Muscle layer of duodenum (tissue), 2 donors: Measurements from ENCODE around the gene ANKS3.

Experiments used
- H3K27ac ChIP-seq: one replicate; pipeline ENCODE4 v1.7.0; 2013; ENCODE audit warnings: mild to moderate bottlenecking, low read length
- H3K27me3 ChIP-seq: one replicate; pipeline ENCODE4 v1.7.0; 2013; ENCODE audit warnings: low read depth, mild to moderate bottlenecking, control low read depth, low read length
- H3K36me3 ChIP-seq, 2 donors: one replicate each; pipeline ENCODE4 v1.7.0; 2013; ENCODE audit warnings: low read length in 2 of 2, control low read depth in 1 of 2, mild to moderate bottlenecking in 1 of 2; ENCODE audit not compliant: insufficient read depth in 2 of 2, control insufficient read depth in 1 of 2
- H3K4me1 ChIP-seq, 2 donors: one replicate each; pipeline ENCODE4 v1.7.0; 2013; ENCODE audit warnings: low read length in 2 of 2, mild to moderate bottlenecking in 2 of 2, control low read depth in 1 of 2, moderate library complexity in 1 of 2; ENCODE audit not compliant: insufficient read depth in 2 of 2, control insufficient read depth in 1 of 2
- H3K4me3 ChIP-seq, 2 donors: one replicate each; pipeline ENCODE4 v1.7.0; 2013; ENCODE audit warnings: low read length in 2 of 2, low read depth in 1 of 2, mild to moderate bottlenecking in 1 of 2
- H3K9me3 ChIP-seq, 2 donors: one replicate each; pipeline ENCODE4 v1.7.0; 2013; ENCODE audit warnings: low read length in 2 of 2, control low read depth in 1 of 2, mild to moderate bottlenecking in 1 of 2; ENCODE audit not compliant: control insufficient read depth in 1 of 2
- donor health status: healthy.

The ANKS3 gene

DNA sequence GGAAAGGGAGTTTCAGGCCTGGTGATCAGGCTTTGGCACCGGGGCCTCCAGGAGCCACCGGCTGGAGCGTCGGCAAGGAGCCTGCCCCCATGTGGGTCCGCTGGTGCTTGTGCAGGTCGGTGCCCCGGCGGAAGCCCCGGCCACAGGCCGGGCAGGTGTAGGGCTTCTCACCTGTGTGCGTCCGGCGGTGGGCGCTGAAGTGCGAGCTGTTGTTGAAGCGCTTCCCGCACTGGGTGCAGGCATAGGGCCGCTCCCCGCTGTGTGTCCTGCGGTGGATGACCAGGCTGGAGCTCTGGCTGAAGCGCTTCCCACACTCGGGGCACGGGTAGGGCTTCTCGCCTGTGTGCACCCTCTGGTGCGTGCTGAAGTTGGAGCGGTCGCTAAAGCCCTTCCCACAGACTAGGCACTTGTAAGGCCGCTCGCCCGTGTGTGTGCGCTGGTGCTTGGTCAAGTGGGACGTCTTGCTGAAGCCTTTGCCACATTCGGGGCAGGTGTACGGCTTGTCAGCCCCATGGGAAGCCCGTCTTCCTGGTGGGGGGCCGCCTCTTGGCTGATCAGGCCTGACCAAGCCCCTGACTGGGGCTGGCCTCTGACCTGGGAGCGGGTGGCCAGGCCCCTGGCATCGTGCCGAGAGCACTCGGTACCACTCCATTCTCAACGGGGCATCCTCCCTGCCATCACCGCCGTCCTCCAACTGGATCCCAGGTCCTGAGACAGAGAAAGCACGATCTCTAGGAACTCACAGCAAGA is 18.5 kb upstream of the ANKS3 start:
- Histone ChIP-seq H3K4me1 (peaks cover 0 to 2% of the 10 kb centered on the region in 2 donors), H3K27ac (no peak overlapping the region), H3K9me3 (no peaks in the 10 kb centered on the region), H3K36me3 (peaks cover 20 to 58% of the 10 kb centered on the region in 2 donors), H3K4me3 (no peak overlapping the region), H3K27me3 (no peaks in the 10 kb centered on the region)

DNA sequence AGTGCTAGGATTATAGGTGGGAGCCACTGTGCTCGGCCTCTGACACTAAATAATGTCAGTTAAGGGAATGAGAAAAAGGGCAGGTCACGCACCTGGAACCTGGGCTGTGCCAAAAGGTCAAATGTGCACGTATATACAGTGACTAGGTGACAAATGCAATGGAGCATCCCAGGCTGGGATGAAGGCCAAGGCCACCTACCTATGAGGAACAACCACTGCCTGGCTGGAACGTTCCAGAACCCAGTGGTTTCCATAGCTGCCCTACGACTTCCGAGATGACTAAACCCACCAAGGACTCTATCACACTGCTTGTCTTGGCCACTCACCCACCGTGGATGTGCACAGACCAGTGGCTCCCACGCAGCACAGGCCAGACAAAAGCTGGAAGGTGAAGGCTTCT is 16.8 kb upstream of the ANKS3 start:
- Histone ChIP-seq H3K27ac (no peak overlapping the region), H3K4me3 (no peak overlapping the region), H3K4me1 (peaks cover 0 to 13% of the 10 kb centered on the region in 2 donors), H3K36me3 (peaks cover 15 to 48% of the 10 kb centered on the region in 2 donors), H3K9me3 (no peaks in the 10 kb centered on the region), H3K27me3 (no peaks in the 10 kb centered on the region)

- Histone ChIP-seq H3K4me1 (peaks cover 0 to 13% of the 10 kb centered on the region in 2 donors), H3K9me3 (no peaks in the 10 kb centered on the region), H3K27me3 (no peaks in the 10 kb centered on the region), H3K36me3 (peaks cover 11 to 39% of the 10 kb centered on the region in 2 donors), H3K27ac (no peak overlapping the region), H3K4me3 (no peak overlapping the region)
Measured at GRCh38 chr16:4749700-4750257, 15.7 kb upstream of the ANKS3 start.

- Histone ChIP-seq H3K9me3 (no peaks in the 10 kb centered on the region), H3K4me1 (peaks cover 0 to 13% of the 10 kb centered on the region in 2 donors), H3K27ac (no peak overlapping the region), H3K36me3 (peaks cover 11 to 34% of the 10 kb centered on the region in 2 donors), H3K4me3 (no peak overlapping the region), H3K27me3 (no peaks in the 10 kb centered on the region)
Measured at GRCh38 chr16:4748682-4749411, 14.8 kb upstream of the ANKS3 start.

DNA sequence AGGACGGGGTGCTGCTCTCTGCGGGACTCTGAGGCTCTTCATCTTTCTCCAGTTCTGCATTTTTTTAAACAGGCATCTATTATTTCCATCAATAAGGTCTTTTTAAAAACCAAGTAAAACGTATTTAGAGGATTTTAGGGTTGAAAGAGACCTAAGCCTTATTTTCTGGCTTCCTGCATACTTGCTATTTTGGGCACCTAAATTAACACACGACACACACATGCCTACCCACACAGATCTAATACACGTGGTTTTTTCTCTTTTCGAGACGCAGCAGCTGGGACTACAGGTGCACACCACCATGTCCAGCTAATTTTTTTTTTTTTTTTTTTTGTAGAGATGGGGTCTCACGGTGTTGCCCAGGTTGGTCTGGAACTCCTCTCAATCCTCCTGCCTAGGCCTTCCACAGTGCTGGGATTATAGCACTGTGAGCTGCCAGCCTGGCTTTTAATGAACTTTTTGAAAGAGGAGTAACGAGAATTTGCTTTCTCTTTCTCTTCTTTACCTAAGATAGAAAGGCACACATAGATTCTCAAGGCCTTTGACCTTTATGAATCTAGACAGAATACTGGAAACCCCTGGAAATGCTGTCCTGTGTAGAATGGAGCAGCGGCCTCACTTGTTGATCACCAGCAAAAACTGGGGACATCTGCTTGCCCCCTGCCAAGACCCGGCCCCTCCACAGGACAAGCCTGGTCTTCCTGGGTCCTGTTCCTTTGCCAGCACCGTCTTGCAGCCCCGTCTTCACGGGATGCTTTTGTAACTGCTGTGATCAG is 14.0 kb upstream of the ANKS3 start:
- no peak overlapping the region for H3K27ac ChIP-seq
- no peaks in the 10 kb centered on the region for H3K27me3 ChIP-seq
- H3K9me3 ChIP-seq: no peaks in the 10 kb centered on the region

DNA sequence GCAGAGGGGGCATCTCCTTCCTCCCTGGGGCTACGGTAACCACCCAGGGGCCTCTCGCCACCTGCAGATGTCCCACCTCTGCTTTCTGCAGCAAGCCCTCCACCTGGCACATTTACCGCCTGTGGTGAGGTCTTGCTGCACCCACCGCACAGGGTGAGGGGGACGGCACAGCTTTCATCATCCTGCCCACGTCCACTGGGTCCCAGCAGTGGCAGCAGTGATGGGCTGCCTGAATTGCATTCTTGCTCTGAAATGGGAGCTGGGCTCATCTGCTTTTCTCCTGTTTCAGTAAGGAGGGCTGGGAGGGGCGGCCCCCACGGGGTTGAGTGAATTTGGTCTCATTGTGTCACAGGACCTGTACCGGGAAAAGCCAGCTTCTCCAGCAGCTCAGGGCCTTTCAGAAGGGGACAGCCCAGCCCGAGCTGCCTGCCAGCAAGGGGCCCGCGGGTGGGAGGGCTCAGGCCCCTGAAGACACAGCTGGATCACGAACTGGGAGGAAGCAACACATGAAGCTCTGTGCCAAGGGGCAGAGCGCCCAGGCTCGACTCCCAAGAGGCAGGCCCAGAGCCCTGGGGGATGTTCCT is 13.0 kb upstream of the ANKS3 start:
- Histone ChIP-seq H3K4me3 (no peak overlapping the region), H3K27ac (no peak overlapping the region), H3K9me3 (no peaks in the 10 kb centered on the region), H3K36me3 (peaks cover 9 to 17% of the 10 kb centered on the region in 2 donors), H3K4me1 (peaks cover 0 to 22% of the 10 kb centered on the region in 2 donors), H3K27me3 (no peaks in the 10 kb centered on the region)

More for the DNA sequence above, 14.0 kb upstream of the ANKS3 start:
- Histone ChIP-seq H3K4me1 (peaks cover 0 to 18% of the 10 kb centered on the region in 2 donors), H3K36me3 (peaks cover 11 to 27% of the 10 kb centered on the region in 2 donors), H3K4me3 (no peak overlapping the region)

- H3K36me3 ChIP-seq: peaks cover 5 to 8% of the 10 kb centered on the region in 2 donors
- no peaks in the 10 kb centered on the region for H3K27me3 ChIP-seq
- no peak overlapping the region for H3K4me3 ChIP-seq
- H3K9me3 ChIP-seq: no peaks in the 10 kb centered on the region
- peaks cover 0 to 22% of the 10 kb centered on the region in 2 donors for H3K4me1 ChIP-seq
- no peak overlapping the region for H3K27ac ChIP-seq
Measured at GRCh38 chr16:4746215-4746614, 12.1 kb upstream of the ANKS3 start.

GRCh38 chr16:4745274-4745569 is 11.2 kb upstream of the ANKS3 start:
- Histone ChIP-seq H3K4me1 (peaks cover 0 to 22% of the 10 kb centered on the region in 2 donors), H3K9me3 (no peaks in the 10 kb centered on the region), H3K27ac (no peak overlapping the region), H3K27me3 (no peaks in the 10 kb centered on the region), H3K4me3 (no peak overlapping the region), H3K36me3 (no peaks in the 10 kb centered on the region)

DNA sequence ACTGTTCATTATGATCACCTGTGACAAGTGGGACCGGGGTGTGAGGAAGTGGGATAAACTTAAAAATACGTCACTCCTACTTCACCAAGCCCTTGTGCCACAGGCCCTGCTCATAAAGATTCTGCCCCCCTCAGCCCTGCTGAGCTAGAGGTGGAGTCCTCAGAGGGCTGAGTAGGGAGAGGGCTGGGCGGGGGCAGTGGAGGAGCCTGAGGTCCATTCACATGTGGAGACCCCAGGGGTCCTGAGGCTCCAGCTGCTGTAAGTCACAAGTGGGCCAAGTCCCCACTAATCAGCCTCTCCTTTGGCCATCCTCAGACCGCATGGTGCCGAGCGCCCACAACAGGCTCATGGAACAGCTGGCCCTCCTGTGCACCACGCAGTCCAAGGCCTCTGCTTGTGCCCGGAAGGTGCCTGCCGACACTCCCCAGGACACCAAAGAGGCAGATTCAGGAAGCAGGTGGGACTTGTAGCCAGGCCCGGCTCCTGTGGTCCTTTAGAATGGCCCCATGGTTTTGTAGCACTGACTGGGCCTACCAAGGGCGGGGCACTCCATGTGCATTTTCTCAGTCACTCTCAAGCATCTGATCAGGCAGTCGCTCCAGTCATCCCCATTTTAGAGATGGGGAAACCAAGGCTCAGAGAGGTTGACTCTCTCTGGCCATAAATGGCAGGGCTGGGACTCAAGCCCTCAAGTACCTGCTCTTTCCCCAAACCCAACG is 10.6 kb upstream of the ANKS3 start:
- H3K4me1 ChIP-seq: peaks cover 0 to 22% of the 10 kb centered on the region in 2 donors
- no peak overlapping the region for H3K4me3 ChIP-seq

DNA sequence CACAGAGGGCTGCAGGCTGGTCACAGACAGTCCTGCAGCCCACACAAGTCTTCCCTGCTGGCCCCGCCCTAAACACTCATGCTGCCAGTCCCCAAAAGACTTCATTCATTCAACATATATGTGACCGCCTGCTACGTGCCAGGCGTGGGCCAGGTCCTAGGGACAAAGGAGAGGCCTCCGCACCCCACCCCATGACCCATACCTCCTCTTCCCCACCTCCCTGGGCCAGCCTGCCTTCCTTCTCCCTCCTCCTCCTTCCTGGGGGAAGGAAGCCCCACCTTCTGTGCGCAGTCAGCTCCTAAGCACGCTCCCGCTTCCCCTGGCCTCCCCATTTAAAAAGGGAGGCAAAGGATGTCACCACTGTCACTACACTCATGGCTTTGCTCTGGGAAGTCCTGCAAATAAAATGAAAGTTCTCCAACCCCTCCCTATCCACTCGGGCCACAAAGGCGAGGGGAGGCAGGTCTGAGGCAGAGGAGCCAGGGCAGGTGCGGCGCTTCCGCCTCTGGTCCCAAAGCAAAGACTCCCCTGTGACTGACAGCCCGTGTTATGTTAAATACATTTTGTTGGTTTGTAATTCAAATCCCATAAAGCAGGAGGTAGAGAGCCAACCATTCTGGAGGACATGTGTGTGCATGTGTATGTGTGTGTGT is 9.3 kb upstream of the ANKS3 start:
- no peaks in the 10 kb centered on the region for H3K27me3 ChIP-seq
- H3K27ac ChIP-seq: no peak overlapping the region
- H3K4me3 ChIP-seq: peak overlapping the region; percentile 40 to 45
- peaks cover 0 to 22% of the 10 kb centered on the region in 2 donors for H3K4me1 ChIP-seq
- no peaks in the 10 kb centered on the region for H3K9me3 ChIP-seq
- H3K36me3 ChIP-seq: no peaks in the 10 kb centered on the region

More for the DNA sequence above, 10.6 kb upstream of the ANKS3 start:
- Histone ChIP-seq H3K27me3 (no peaks in the 10 kb centered on the region), H3K9me3 (no peaks in the 10 kb centered on the region), H3K27ac (no peak overlapping the region), H3K36me3 (no peaks in the 10 kb centered on the region)
